Mucosa of descending colon (tissue), 3 donors: ENCODE results near the gene POLR2M. TPM values are rescaled to one million over a fixed set of nuclear protein-coding genes. Genes with fewer than 3 reads are reported as not detected.

Source experiments
- ATAC-seq: fragments of 200-7000 bp; cut with Tn5 transposase; one replicate; pipeline ENCODE4 v1.9.1; 2020; ENCODE audit warnings: mild to moderate bottlenecking, moderate library complexity
- DNase-seq, 3 donors: peaks; one replicate each; pipeline ENCODE4 v3.0.0-alpha.2; 2020
- H3K36me3 ChIP-seq: fragments of 200-600 bp; one replicate; pipeline ENCODE4 v1.8.0; 2021; ENCODE audit warnings: low read depth, mild to moderate bottlenecking
- H3K4me1 ChIP-seq: fragments of 200-600 bp; one replicate; pipeline ENCODE4 v1.8.0; 2021; ENCODE audit warnings: low read depth, mild to moderate bottlenecking
- H3K4me3 ChIP-seq: fragments of 200-600 bp; one replicate; pipeline ENCODE4 v1.8.0; 2021; ENCODE audit warnings: mild to moderate bottlenecking
- H3K9me3 ChIP-seq: fragments of 200-600 bp; one replicate; pipeline ENCODE4 v1.8.0; 2021; ENCODE audit warnings: mild to moderate bottlenecking
- CTCF ChIP-seq: fragments of 200-600 bp; IDR thresholded peaks from one replicate; pipeline ENCODE4 v1.8.0; 2022; ENCODE audit warnings: antibody characterized with exemption, mild to moderate bottlenecking
- intact Hi-C, 2 donors: fragments of 100-400 bp; cut with DNase I in 1 of 2; cut with micrococcal nuclease in 1 of 2; formaldehyde crosslinking; loops; one replicate each; pipeline versions ENCODE4 v1.11.0 to v1.11.1; 2022; cut with DNase I, micrococcal nuclease
- total RNA-seq, 3 donors: library from RNA; stranded (reverse); fragmentation: NEBNext Ultra II Directional in 2 of 3; extraction: Animal tissue kit (Norgen Biotek cat#: 25700) in 2 of 3; gene quantifications; one replicate each; pipeline versions ENCODE4 v1.2.1 to v1.2.4, GENCODE V29; 2021 to 2023
- donor health status: DM: no; HTN: no; CAD: no; lungs with moderate emphysema.
- donor health status: DM: no; HTN: no; CAD: no.
- donor health status: DM: no; HTN: yes; CAD: no.

The POLR2M gene
- total RNA-seq, 3 donors from 2014 or later: 40.4 to 82.8 (median 53.3) TPM

- Histone ChIP-seq H3K36me3 (no peaks in the 10 kb centered on the region), H3K9me3 (no peaks in the 10 kb centered on the region), H3K4me1 (no peaks in the 10 kb centered on the region), H3K4me3 (no peak overlapping the region)
- no peak for TF ChIP-seq CTCF
- DNase-seq: no peak
- no peak for ATAC-seq
- intact Hi-C loops: no loop called here
Measured at GRCh38 chr15:57684491-57685151, 21.9 kb upstream of the POLR2M start.

- no peak for TF ChIP-seq CTCF
Measured at GRCh38 chr15:57685306-57686095, 21.0 kb upstream of the POLR2M start.

GRCh38 chr15:57686657-57687056 lies 19.9 kb upstream of the POLR2M start:
- no peak for DNase-seq
- no peak for TF ChIP-seq CTCF
- H3K4me1 ChIP-seq: no peaks in the 10 kb centered on the region
- intact Hi-C loops: no loop called here
- no peaks in the 10 kb centered on the region for H3K36me3 ChIP-seq
- no peak for ATAC-seq
- H3K4me3 ChIP-seq: no peak overlapping the region
- no peaks in the 10 kb centered on the region for H3K9me3 ChIP-seq

More at GRCh38 chr15:57685306-57686095, 21.0 kb upstream of the POLR2M start:
- no peak for ATAC-seq
- Histone ChIP-seq H3K4me1 (no peaks in the 10 kb centered on the region), H3K9me3 (no peaks in the 10 kb centered on the region), H3K36me3 (no peaks in the 10 kb centered on the region), H3K4me3 (no peak overlapping the region)
- no peak for DNase-seq
- intact Hi-C loops: no loop called here

GRCh38 chr15:57690341-57690966 lies 16.1 kb upstream of the POLR2M start:
- no peak overlapping the region for H3K4me3 ChIP-seq
- intact Hi-C loops: no loop called here
- ATAC-seq (no peak), DNase-seq (no peak)
- H3K4me1 ChIP-seq: no peaks in the 10 kb centered on the region
- no peaks in the 10 kb centered on the region for H3K9me3 ChIP-seq
- TF ChIP-seq CTCF: no peak
- H3K36me3 ChIP-seq: no peaks in the 10 kb centered on the region

- no peaks in the 10 kb centered on the region for H3K9me3 ChIP-seq
- DNase-seq (no peak), ATAC-seq (no peak)
- H3K4me1 ChIP-seq: no peaks in the 10 kb centered on the region
- intact Hi-C loops: no loop called here
- H3K36me3 ChIP-seq: no peaks in the 10 kb centered on the region
- TF ChIP-seq CTCF: no peak
- no peak overlapping the region for H3K4me3 ChIP-seq
Measured at GRCh38 chr15:57691082-57691481, 15.4 kb upstream of the POLR2M start.
